A673 (cell line): ENCODE data around the gene CELF4. TPM values are rescaled to one million over a fixed set of nuclear protein-coding genes. Genes with fewer than 3 reads are reported as not detected.

Source experiments
- BruUV-seq: library from RNA; stranded (reverse); fragments of 400-500 nt; replicated peaks from 2 replicates; lab custom pipeline; 2021; lab: Mats Ljungman, UMichigan
- CTCF ChIA-PET: fragments of 300-600 bp; sonication (Branson Sonifier 250); formaldehyde crosslinking; loops from one replicate; lab custom pipeline; 2022; ENCODE audit warnings: antibody characterized with exemption; lab: Charles Lee
- POLR2A ChIA-PET: fragments of 300-600 bp; sonication (Branson Sonifier 250); formaldehyde crosslinking; loops from one replicate; lab custom pipeline; 2022; ENCODE audit warnings: antibody characterized with exemption; ENCODE audit not compliant: low non-redundant PET; lab: Charles Lee
- DNase-seq: peaks from one replicate; pipeline ENCODE4 v3.0.0-alpha.2; 2015; ENCODE audit warnings: low spot score
- H3K27ac ChIP-seq: fragments of 200-600 bp; sonication (generic); 2 replicates; pipeline ENCODE4 v1.5.1; 2016; ENCODE audit warnings: mixed run types, low read depth, mild to moderate bottlenecking, mixed read lengths, antibody characterized with exemption, low read length; ENCODE audit not compliant: poor library complexity, severe bottlenecking
- H3K27me3 ChIP-seq: fragments of 200-600 bp; sonication (generic); replicated peaks from 2 replicates; pipeline ENCODE4 v1.6.1; 2017; ENCODE audit warnings: mixed run types, low read depth, mild to moderate bottlenecking, mixed read lengths, antibody characterized with exemption, low read length; ENCODE audit not compliant: insufficient read depth, poor library complexity
- H3K36me3 ChIP-seq: fragments of 200-600 bp; sonication (generic); 2 replicates; pipeline ENCODE4 v1.6.1; 2016; ENCODE audit warnings: mixed run types, mild to moderate bottlenecking, mixed read lengths, antibody characterized with exemption, low read length; ENCODE audit not compliant: insufficient read depth, poor library complexity, severe bottlenecking
- H3K4me1 ChIP-seq: fragments of 200-600 bp; sonication (generic); 2 replicates; pipeline ENCODE4 v1.6.1; 2017; ENCODE audit warnings: mixed run types, mild to moderate bottlenecking, mixed read lengths, antibody characterized with exemption, low read length; ENCODE audit not compliant: insufficient read depth, poor library complexity, severe bottlenecking
- H3K4me3 ChIP-seq: fragments of 200-600 bp; sonication (generic); 2 replicates; pipeline ENCODE4 v1.5.1; 2016; ENCODE audit warnings: low read depth, mixed run types, mild to moderate bottlenecking, mixed read lengths, low read length; ENCODE audit not compliant: poor library complexity, severe bottlenecking
- H3K9me3 ChIP-seq: fragments of 200-600 bp; sonication (generic); 2 replicates; pipeline ENCODE4 v1.6.1; 2016; ENCODE audit warnings: mixed run types, low read depth, mild to moderate bottlenecking, mixed read lengths, antibody characterized with exemption, low read length; ENCODE audit not compliant: poor library complexity, severe bottlenecking
- EZH2 ChIP-seq: fragments of 200-600 bp; sonication (generic); IDR thresholded peaks from 2 replicates; pipeline ENCODE4 v1.6.1; 2017; ENCODE audit warnings: borderline replicate concordance, low read depth, mild to moderate bottlenecking, mixed read lengths, antibody characterized with exemption, low read length; ENCODE audit not compliant: poor library complexity, severe bottlenecking
- intact Hi-C: fragments of 100-400 bp; cut with micrococcal nuclease; formaldehyde crosslinking; loops from one replicate; pipeline ENCODE4 v1.10.0; 2022; ENCODE audit not compliant: unreplicated experiment
- total RNA-seq: library from RNA; stranded (reverse); gene quantifications from 2 replicates; pipeline ENCODE4 v1.2.3, GENCODE V29; 2021
- TF ChIP-seq, protein P1 (sequence below): fragments of 300-800, 200-600 bp; sonication (generic); conservative IDR thresholded peaks from 2 replicates; pipeline ENCODE4 v1.5.1; 2017; ENCODE audit warnings: low read depth, mild to moderate bottlenecking, antibody characterized with exemption, low read length, moderate library complexity, mixed read lengths

The CELF4 gene
- total RNA-seq, 1 experiment from 2014 or later, result not detected

GRCh38 chr18:37442477-37442876 is 123.1 kb downstream of the CELF4 start:
- H3K9me3 ChIP-seq, result no peaks in the 10 kb centered on the region
- H3K27me3 ChIP-seq, result peaks cover 6% of the 10 kb centered on the region
- no TSS peak for BruUV-seq
- no peak for DNase-seq
- ChIA-PET CTCF (no interaction called here), POLR2A (no interaction called here)
- H3K4me1 ChIP-seq, result no peaks in the 10 kb centered on the region
- H3K36me3 ChIP-seq, result no peaks in the 10 kb centered on the region
- TF ChIP-seq EZH2, result no peak
- TF ChIP-seq, protein P1, sequence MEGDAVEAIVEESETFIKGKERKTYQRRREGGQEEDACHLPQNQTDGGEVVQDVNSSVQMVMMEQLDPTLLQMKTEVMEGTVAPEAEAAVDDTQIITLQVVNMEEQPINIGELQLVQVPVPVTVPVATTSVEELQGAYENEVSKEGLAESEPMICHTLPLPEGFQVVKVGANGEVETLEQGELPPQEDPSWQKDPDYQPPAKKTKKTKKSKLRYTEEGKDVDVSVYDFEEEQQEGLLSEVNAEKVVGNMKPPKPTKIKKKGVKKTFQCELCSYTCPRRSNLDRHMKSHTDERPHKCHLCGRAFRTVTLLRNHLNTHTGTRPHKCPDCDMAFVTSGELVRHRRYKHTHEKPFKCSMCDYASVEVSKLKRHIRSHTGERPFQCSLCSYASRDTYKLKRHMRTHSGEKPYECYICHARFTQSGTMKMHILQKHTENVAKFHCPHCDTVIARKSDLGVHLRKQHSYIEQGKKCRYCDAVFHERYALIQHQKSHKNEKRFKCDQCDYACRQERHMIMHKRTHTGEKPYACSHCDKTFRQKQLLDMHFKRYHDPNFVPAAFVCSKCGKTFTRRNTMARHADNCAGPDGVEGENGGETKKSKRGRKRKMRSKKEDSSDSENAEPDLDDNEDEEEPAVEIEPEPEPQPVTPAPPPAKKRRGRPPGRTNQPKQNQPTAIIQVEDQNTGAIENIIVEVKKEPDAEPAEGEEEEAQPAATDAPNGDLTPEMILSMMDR, result no peak
- H3K4me3 ChIP-seq, result no peak overlapping the region
- no peak overlapping the region for H3K27ac ChIP-seq
- intact Hi-C loops, result loop anchor here (10.0 kb wide), 1 partner anchor 92 kb away; no protein-coding TSS in a partner anchor

GRCh38 chr18:37441821-37442220 is 123.8 kb downstream of the CELF4 start:
- H3K27me3 ChIP-seq, result peaks cover 6% of the 10 kb centered on the region
- no peaks in the 10 kb centered on the region for H3K36me3 ChIP-seq
- H3K4me3 ChIP-seq, result no peak overlapping the region
- no TSS peak for BruUV-seq
- no peak overlapping the region for H3K27ac ChIP-seq
- no peaks in the 10 kb centered on the region for H3K4me1 ChIP-seq
- TF ChIP-seq, protein P1, result no peak
- TF ChIP-seq EZH2, result no peak
- DNase-seq, result no peak
- ChIA-PET POLR2A (no interaction called here), CTCF (no interaction called here)
- no peaks in the 10 kb centered on the region for H3K9me3 ChIP-seq
- intact Hi-C loops, result loop anchor here (10.0 kb wide), 1 partner anchor 93 kb away; no protein-coding TSS in a partner anchor

DNA sequence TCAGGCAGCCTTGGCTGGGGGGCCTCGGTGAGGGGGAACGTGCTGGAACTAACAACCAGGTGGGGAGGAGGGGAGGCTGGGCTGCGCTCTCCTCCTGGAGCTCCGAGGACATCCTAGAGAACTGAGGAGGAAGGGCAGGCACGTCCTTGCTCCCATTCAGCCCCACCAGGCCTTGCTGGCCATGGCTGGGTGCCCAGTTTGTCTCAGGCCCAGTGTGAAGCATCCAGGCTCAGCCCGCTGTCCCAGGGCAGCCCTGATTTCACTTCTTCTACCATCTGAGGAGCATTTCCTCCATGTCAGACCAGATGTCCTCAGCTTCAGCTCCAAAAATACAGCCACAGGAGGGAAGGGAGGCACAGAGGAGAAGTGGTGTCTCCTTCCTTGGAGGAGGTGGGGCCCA is 125.4 kb downstream of the CELF4 start:
- H3K36me3 ChIP-seq, result no peaks in the 10 kb centered on the region
- intact Hi-C loops, result loop anchor here (10.0 kb wide), 1 partner anchor 95 kb away; no protein-coding TSS in a partner anchor
- no peaks in the 10 kb centered on the region for H3K9me3 ChIP-seq
- no peak for DNase-seq
- POLR2A ChIA-PET, result no interaction called here
- no peak overlapping the region for H3K27ac ChIP-seq
- no peak overlapping the region for H3K4me3 ChIP-seq
- TF ChIP-seq, protein P1, result no peak
- TF ChIP-seq EZH2, result no peak
- peaks cover 8% of the 10 kb centered on the region for H3K27me3 ChIP-seq
- CTCF ChIA-PET, result no interaction called here
- BruUV-seq, result no TSS peak
- H3K4me1 ChIP-seq, result no peaks in the 10 kb centered on the region
